ENCODE results near the gene CENPW.

DNA sequence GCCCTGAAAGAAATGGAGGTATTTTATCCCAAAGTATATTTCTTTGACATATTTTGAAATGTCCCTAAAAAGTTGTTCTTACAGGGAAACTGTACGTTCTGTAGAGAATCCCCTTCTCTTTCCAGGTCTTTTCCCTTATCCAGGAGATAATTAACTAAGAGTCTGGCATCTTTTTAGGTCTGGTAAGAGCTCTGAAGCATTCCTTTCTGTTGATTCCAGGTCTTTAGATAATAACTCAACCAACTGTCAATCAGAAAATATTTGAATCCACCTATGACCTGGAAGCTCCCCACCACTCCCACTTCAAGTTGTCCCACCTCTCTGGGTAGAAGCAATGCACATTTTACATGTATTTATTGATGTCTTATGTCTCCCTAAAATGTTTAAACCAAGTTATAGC, 26.0 kb upstream of the CENPW start:
- TF ChIP-seq RAD21 (IDR thresholded peaks at IDR 0.05; ENCODE audit: low read depth) (no peak), ZBTB7A (IDR thresholded peaks at IDR 0.05; ENCODE audit: low read depth) (no peak), TEAD4 (IDR thresholded peaks at IDR 0.05) (no peak), TCF12 (IDR thresholded peaks at IDR 0.05; ENCODE audit: low read depth) (no peak), FOXM1 (IDR thresholded peaks at IDR 0.05; ENCODE audit: borderline replicate concordance, low read depth) (no peak), YY1 (IDR thresholded peaks at IDR 0.05; ENCODE audit: low read depth) (no peak), EP300 (IDR thresholded peaks at IDR 0.05; ENCODE audit: borderline replicate concordance) (no peak), EGR1 (IDR thresholded peaks at IDR 0.05) (no peak), CREB1 (IDR thresholded peaks at IDR 0.05; ENCODE audit: low read depth) (no peak), TAF1 (IDR thresholded peaks at IDR 0.05; ENCODE audit: low read depth) (no peak), CEBPB (IDR thresholded peaks at IDR 0.05) (no peak)
- TF ChIP-seq, protein P1, sequence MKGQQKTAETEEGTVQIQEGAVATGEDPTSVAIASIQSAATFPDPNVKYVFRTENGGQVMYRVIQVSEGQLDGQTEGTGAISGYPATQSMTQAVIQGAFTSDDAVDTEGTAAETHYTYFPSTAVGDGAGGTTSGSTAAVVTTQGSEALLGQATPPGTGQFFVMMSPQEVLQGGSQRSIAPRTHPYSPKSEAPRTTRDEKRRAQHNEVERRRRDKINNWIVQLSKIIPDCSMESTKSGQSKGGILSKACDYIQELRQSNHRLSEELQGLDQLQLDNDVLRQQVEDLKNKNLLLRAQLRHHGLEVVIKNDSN (IDR thresholded peaks at IDR 0.05) = no peak
- TF ChIP-seq, protein P2, sequence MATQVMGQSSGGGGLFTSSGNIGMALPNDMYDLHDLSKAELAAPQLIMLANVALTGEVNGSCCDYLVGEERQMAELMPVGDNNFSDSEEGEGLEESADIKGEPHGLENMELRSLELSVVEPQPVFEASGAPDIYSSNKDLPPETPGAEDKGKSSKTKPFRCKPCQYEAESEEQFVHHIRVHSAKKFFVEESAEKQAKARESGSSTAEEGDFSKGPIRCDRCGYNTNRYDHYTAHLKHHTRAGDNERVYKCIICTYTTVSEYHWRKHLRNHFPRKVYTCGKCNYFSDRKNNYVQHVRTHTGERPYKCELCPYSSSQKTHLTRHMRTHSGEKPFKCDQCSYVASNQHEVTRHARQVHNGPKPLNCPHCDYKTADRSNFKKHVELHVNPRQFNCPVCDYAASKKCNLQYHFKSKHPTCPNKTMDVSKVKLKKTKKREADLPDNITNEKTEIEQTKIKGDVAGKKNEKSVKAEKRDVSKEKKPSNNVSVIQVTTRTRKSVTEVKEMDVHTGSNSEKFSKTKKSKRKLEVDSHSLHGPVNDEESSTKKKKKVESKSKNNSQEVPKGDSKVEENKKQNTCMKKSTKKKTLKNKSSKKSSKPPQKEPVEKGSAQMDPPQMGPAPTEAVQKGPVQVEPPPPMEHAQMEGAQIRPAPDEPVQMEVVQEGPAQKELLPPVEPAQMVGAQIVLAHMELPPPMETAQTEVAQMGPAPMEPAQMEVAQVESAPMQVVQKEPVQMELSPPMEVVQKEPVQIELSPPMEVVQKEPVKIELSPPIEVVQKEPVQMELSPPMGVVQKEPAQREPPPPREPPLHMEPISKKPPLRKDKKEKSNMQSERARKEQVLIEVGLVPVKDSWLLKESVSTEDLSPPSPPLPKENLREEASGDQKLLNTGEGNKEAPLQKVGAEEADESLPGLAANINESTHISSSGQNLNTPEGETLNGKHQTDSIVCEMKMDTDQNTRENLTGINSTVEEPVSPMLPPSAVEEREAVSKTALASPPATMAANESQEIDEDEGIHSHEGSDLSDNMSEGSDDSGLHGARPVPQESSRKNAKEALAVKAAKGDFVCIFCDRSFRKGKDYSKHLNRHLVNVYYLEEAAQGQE (IDR thresholded peaks at IDR 0.05; ENCODE audit: low read depth) = no peak
- TF ChIP-seq, protein P3, sequence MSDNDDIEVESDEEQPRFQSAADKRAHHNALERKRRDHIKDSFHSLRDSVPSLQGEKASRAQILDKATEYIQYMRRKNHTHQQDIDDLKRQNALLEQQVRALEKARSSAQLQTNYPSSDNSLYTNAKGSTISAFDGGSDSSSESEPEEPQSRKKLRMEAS (IDR thresholded peaks at IDR 0.05) = no peak

All from Ishikawa (cell line).